Effector memory CD8-positive, alpha-beta T cell (primary cell): ENCODE results near the gene HMSD.

Experiments used
- ATAC-seq: fragments of 150-1000 bp; cut with Tn5 transposase; replicated peaks from 2 replicates; pipeline ENCODE4 v1.10.0; 2021; ENCODE audit warnings: mild to moderate bottlenecking, moderate library complexity
- DNase-seq, 3 experiments: peaks; one replicate each; pipeline ENCODE4 v3.0.0; 2021
- H3K27ac Mint-ChIP-seq, 2 donors: one replicate each; pipeline ENCODE4 v1.8.0; 2022; ENCODE audit warnings: mild to moderate bottlenecking in 2 of 2, mixed read lengths in 2 of 2, moderate library complexity in 2 of 2
- H3K27me3 Mint-ChIP-seq, 2 donors: one replicate each; pipeline ENCODE4 v1.8.0; 2022; ENCODE audit warnings: mixed read lengths in 2 of 2
- H3K36me3 Mint-ChIP-seq: one replicate; pipeline ENCODE4 v1.8.0; 2022; ENCODE audit warnings: mild to moderate bottlenecking, moderate library complexity, mixed read lengths; ENCODE audit not compliant: insufficient read depth
- H3K4me1 Mint-ChIP-seq, 2 donors: one replicate each; pipeline ENCODE4 v1.8.0; 2022; ENCODE audit warnings: low read depth in 2 of 2, mixed read lengths in 2 of 2
- H3K4me3 Mint-ChIP-seq, 2 donors: one replicate each; pipeline ENCODE4 v1.8.0; 2022; ENCODE audit warnings: mild to moderate bottlenecking in 2 of 2, mixed read lengths in 2 of 2, moderate library complexity in 2 of 2
- H3K9me3 Mint-ChIP-seq, 2 donors: one replicate each; pipeline ENCODE4 v1.8.0; 2022; ENCODE audit warnings: mixed read lengths in 2 of 2

Gene HMSD

DNA sequence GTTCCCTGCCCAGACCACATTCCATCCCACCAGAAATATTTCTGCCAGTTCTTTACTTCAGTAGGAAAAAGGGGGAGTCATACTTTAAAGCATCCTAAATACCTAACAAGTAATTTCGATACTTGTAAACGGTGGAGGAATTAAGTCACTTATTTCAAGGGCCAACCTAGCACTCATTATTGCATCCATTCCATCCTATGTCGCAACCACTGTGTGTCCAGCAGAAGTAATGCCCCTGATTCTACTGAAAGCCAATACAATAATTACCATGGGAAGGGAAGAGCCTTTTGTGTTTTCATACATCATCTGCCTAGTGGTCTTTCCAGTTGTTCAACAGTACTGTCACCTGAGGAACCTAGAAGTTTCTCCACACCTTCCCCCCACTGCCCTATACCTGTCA, 33.3 kb downstream of the HMSD start:
- Mint-ChIP-seq H3K27ac (no peak overlapping the region), H3K4me3 (no peak overlapping the region), H3K36me3 (peaks cover 40% of the 10 kb centered on the region), H3K4me1 (peaks cover 11 to 12% of the 10 kb centered on the region in 2 donors), H3K27me3 (no peaks in the 10 kb centered on the region), H3K9me3 (no peaks in the 10 kb centered on the region)
- ATAC-seq (no peak), DNase-seq (no peak)

DNA sequence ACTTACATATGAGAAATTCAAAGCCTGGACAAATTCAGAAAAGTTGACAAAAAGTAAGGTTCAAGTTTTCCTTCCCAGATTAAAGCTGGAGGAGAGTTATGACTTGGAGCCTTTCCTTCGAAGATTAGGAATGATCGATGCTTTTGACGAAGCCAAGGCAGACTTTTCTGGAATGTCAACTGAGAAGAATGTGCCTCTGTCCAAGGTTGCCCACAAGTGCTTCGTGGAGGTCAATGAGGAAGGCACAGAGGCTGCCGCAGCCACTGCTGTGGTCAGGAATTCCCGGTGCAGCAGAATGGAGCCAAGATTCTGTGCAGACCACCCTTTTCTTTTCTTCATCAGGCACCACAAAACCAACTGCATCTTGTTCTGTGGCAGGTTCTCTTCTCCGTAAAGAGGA, 37.8 kb downstream of the HMSD start:
- no peaks in the 10 kb centered on the region for H3K4me1 Mint-ChIP-seq
- H3K36me3 Mint-ChIP-seq, result peaks cover 26% of the 10 kb centered on the region
- H3K27ac Mint-ChIP-seq, result no peak overlapping the region
- H3K4me3 Mint-ChIP-seq, result no peak overlapping the region
- DNase-seq (no peak), ATAC-seq (no peak)
- no peaks in the 10 kb centered on the region for H3K27me3 Mint-ChIP-seq
- no peaks in the 10 kb centered on the region for H3K9me3 Mint-ChIP-seq

DNA sequence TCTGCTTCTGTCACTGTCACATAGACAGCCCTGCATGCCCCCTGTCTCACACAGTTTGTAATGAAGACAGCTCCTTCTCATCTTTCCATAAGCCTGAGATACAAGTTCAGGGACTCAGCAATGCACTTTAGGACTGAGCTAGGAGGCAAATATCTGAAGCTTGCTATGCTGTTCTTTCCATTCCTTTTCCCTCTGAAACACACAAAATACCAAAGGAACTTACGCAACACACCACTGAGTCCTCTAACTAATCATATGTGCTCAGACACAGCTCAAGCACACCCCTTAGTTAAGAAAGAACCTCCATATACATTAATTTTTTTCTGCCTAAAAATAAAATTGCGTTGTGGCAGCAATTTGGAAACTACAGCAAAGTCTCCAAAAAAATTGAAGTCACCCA, 38.6 kb downstream of the HMSD start:
- H3K9me3 Mint-ChIP-seq, result no peaks in the 10 kb centered on the region
- H3K27ac Mint-ChIP-seq, result no peak overlapping the region
- DNase-seq (no peak), ATAC-seq (no peak)
- H3K36me3 Mint-ChIP-seq, result peaks cover 26% of the 10 kb centered on the region
- no peak overlapping the region for H3K4me3 Mint-ChIP-seq
- no peaks in the 10 kb centered on the region for H3K27me3 Mint-ChIP-seq
- no peaks in the 10 kb centered on the region for H3K4me1 Mint-ChIP-seq

DNA sequence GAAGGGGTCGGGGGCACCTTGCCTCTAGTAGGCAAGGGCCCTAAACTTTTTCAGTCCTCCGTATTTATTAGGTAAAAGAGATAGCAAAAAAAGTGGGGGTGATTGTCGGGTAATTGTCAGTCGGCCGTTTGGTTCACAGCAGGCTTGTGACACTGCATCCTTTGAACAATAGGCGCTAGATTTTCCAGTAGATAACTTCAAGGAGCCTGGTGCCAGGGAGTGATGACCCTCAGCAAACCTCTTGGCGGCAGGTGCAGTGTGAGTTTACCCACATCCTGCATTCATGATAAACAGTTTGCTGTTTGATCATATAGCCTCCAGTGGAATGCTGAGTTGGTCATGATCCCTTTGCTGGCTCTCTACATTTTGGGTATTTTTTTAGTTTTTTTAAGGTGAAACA, 43.6 kb downstream of the HMSD start:
- H3K4me3 Mint-ChIP-seq, result no peak overlapping the region
- ATAC-seq (no peak), DNase-seq (no peak)
- H3K27ac Mint-ChIP-seq, result peak overlapping the region in 1 of 2 donors; percentile 50
- no peaks in the 10 kb centered on the region for H3K36me3 Mint-ChIP-seq
- peaks cover 4 to 6% of the 10 kb centered on the region in 2 donors for H3K9me3 Mint-ChIP-seq
- no peaks in the 10 kb centered on the region for H3K27me3 Mint-ChIP-seq
- no peaks in the 10 kb centered on the region for H3K4me1 Mint-ChIP-seq

DNA sequence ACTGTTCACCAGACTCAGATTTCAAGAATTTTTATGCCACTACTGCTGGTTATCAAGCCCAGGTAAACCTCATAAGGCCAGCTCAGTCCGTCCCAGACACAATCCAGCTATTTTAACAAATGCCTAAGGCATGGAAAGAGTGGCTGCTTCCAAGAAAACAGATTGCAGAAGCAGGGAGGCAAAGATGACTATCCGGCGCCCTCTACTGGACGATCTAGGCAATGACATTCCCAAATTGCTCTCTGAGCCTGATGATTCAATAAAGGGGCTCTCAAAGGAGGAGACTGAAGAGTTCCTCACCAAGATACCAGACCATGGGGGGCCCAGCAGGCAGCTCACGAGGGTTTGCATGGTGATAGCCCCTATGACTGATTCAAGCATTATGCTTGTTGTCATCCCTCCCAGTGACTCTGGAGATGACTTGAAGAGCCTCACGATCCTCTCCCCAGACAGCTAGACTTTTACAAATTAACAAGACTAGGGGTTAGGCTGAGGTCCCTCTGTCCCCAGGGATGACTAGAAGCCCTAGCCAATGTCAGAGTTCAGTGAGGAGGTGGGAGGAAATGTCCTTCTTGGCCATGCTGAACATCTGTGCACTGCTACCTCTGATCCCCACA, 45.8 kb downstream of the HMSD start:
- Mint-ChIP-seq H3K27ac (no peak overlapping the region), H3K27me3 (no peaks in the 10 kb centered on the region), H3K4me3 (no peak overlapping the region), H3K9me3 (peaks cover 4 to 6% of the 10 kb centered on the region in 2 donors), H3K4me1 (no peaks in the 10 kb centered on the region), H3K36me3 (no peaks in the 10 kb centered on the region)
- DNase-seq (peak; percentile 28 to 40 (median 33)), ATAC-seq (peak; percentile 41)

DNA sequence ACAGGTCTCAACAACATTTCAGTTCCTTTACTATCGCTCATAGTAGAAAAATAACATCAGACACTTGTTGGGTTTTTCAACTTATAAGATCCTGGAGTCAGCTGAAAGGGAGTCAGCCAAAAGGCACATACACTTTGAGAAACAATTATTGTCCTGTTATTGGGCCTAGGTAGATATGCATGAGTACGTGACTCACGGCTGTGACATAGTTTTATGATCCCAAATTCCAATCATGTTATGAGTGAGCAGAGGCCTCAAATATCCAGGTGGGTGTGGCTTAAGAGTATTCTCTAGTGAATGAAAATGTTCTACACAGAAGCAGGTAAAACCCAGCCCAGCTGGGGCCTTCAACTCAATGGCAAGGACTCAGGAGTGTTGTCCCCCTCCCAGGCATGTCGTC, 47.9 kb downstream of the HMSD start:
- no peaks in the 10 kb centered on the region for H3K4me1 Mint-ChIP-seq

DNA sequence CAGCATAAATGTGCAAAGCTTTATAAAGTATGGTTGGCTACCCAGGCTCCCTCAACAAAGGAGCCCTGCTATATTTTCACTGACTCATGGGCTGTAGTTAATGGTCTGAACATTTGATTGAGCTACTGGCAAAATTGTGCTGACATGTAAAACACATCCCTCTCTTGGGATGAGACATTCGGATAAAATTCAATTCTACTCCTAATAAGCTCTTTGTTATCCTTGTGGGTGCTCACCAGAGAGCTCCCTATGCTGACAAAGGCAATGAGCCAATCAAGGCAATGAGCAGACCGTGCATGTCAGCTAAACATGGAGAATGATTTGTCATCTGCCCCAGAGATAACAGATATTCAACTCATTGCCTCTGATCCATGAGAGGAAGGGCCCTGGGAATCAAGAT, 48.5 kb downstream of the HMSD start:
- no peak overlapping the region for H3K27ac Mint-ChIP-seq
- no peaks in the 10 kb centered on the region for H3K36me3 Mint-ChIP-seq
- peaks cover 11 to 21% of the 10 kb centered on the region in 2 donors for H3K27me3 Mint-ChIP-seq
- H3K4me1 Mint-ChIP-seq, result no peaks in the 10 kb centered on the region
- no peak overlapping the region for H3K4me3 Mint-ChIP-seq
- ATAC-seq (no peak), DNase-seq (no peak)
- H3K9me3 Mint-ChIP-seq, result peaks cover 4 to 6% of the 10 kb centered on the region in 2 donors

More for the DNA sequence above, 47.9 kb downstream of the HMSD start:
- DNase-seq, result no peak
- H3K27me3 Mint-ChIP-seq, result peaks cover 11 to 15% of the 10 kb centered on the region in 2 donors
- no peaks in the 10 kb centered on the region for H3K36me3 Mint-ChIP-seq
- H3K4me3 Mint-ChIP-seq, result no peak overlapping the region
- peaks cover 4 to 6% of the 10 kb centered on the region in 2 donors for H3K9me3 Mint-ChIP-seq
- ATAC-seq, result no peak
- H3K27ac Mint-ChIP-seq, result no peak overlapping the region

DNA sequence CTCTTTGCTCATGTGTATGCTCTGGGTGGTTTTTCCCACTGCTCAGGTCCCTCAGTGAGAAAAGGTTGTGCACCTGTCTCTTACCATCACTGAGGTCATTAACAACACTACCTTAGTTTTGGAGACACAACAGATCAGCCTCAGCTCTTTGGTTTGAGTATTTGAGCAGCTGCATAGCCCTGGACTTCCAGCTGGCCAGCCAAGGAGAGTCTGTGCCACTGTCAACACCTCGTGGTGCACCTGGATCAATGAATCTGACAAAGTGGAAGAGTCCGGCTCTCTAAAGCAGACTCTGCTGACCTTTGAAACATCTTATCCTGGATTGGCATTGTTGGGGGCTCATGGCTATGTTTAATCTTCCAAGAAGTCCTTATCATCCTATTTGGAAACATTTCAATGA, 50.8 kb downstream of the HMSD start:
- H3K9me3 Mint-ChIP-seq, result peaks cover 4 to 6% of the 10 kb centered on the region in 2 donors
- DNase-seq (no peak), ATAC-seq (no peak)
- H3K4me3 Mint-ChIP-seq, result no peak overlapping the region
- H3K27ac Mint-ChIP-seq, result no peak overlapping the region
- no peaks in the 10 kb centered on the region for H3K4me1 Mint-ChIP-seq
- H3K27me3 Mint-ChIP-seq, result peaks cover 21 to 24% of the 10 kb centered on the region in 2 donors
- no peaks in the 10 kb centered on the region for H3K36me3 Mint-ChIP-seq

DNA sequence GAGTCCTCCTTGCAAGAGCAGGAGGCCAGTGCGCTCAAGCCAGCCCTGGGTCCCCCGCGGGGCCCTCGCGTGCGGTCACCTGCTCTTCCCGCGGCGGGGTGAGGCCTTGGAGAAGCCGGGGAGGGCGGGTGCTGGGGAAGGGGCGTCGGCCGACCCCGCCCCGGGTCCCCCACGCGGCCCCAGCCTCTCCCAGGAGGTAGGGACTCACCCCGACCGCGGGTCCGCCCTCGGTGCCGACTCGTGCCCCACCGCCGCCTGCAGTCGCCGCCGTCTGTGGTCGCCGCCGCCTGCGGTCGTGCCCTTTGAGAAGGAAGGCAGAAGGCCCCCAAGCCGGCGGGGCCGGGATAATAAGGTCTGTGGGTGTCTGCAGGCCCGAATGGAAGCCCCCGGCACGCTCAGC, 53.5 kb downstream of the HMSD start:
- H3K27me3 Mint-ChIP-seq, result peaks cover 21 to 24% of the 10 kb centered on the region in 2 donors
- H3K36me3 Mint-ChIP-seq, result no peaks in the 10 kb centered on the region
- H3K9me3 Mint-ChIP-seq, result no peaks in the 10 kb centered on the region
- H3K4me1 Mint-ChIP-seq, result no peaks in the 10 kb centered on the region
- H3K4me3 Mint-ChIP-seq, result no peak overlapping the region
- H3K27ac Mint-ChIP-seq, result no peak overlapping the region
- DNase-seq, result no peak
- no peak for ATAC-seq

DNA sequence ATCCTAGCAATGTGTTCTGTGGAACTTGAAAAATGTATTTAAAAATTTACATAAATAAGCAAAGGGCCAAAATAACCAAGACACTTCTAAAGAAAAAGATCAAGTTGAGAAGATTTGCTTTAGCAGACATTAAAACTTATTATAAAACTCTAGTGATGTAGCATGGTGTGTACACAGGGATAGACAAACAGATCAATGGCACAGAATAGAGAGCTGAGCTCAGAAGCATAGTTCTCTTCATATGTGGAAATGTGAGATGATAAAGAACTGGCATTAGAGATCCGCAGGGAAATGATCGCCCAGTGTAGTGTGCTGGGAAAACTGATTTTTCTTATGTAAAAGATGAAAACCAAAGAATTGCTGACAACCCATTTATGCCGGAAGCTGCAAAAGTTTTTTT, 60.2 kb downstream of the HMSD start:
- Mint-ChIP-seq H3K9me3 (no peaks in the 10 kb centered on the region), H3K27ac (no peak overlapping the region), H3K27me3 (peaks cover 0 to 14% of the 10 kb centered on the region in 2 donors), H3K36me3 (no peaks in the 10 kb centered on the region), H3K4me3 (no peak overlapping the region), H3K4me1 (no peaks in the 10 kb centered on the region)
- ATAC-seq, result no peak
- no peak for DNase-seq
